ENCODE measurements around the gene TEAD4. TPM values are rescaled to one million over a fixed set of nuclear protein-coding genes. Genes with fewer than 3 reads are reported as not detected.

TEAD4 gene
- total RNA-seq, 1 donor from 2014 or later: 26.0 TPM

GRCh38 chr12:3078086-3078820 is 119.1 kb downstream of the TEAD4 start:
- Mint-ChIP-seq H3K27ac (ENCODE audit: unreplicated experiment) (no peak overlapping the region), H3K9me3 (ENCODE audit: low read depth) (no peaks in the 10 kb centered on the region), H3K27me3 (ENCODE audit: low read depth) (no peaks in the 10 kb centered on the region), H3K4me3 (ENCODE audit: unreplicated experiment) (peak overlapping the region; percentile 73), H3K36me3 (ENCODE audit: low read depth) (no peaks in the 10 kb centered on the region), H3K4me1 (ENCODE audit: low read depth) (peaks cover 29% of the 10 kb centered on the region)
- no peak for DNase-seq (ENCODE audit: low spot score)
- TF ChIP-seq CTCF (IDR thresholded peaks at IDR 0.05): no peak

GRCh38 chr12:3081091-3081490 is 121.9 kb downstream of the TEAD4 start:
- Mint-ChIP-seq H3K27ac (ENCODE audit: unreplicated experiment) (no peak overlapping the region), H3K36me3 (ENCODE audit: low read depth) (no peaks in the 10 kb centered on the region), H3K9me3 (ENCODE audit: low read depth) (no peaks in the 10 kb centered on the region), H3K4me1 (ENCODE audit: low read depth) (peaks cover 25% of the 10 kb centered on the region), H3K4me3 (ENCODE audit: unreplicated experiment) (no peak overlapping the region), H3K27me3 (ENCODE audit: low read depth) (no peaks in the 10 kb centered on the region)
- no peak for DNase-seq (ENCODE audit: low spot score)
- TF ChIP-seq CTCF (IDR thresholded peaks at IDR 0.05): no peak

GRCh38 chr12:3081886-3082285 is 122.7 kb downstream of the TEAD4 start:
- TF ChIP-seq CTCF (IDR thresholded peaks at IDR 0.05): no peak
- no peaks in the 10 kb centered on the region for H3K9me3 Mint-ChIP-seq (ENCODE audit: low read depth)
- H3K27ac Mint-ChIP-seq (ENCODE audit: unreplicated experiment): no peak overlapping the region
- no peaks in the 10 kb centered on the region for H3K27me3 Mint-ChIP-seq (ENCODE audit: low read depth)
- no peak overlapping the region for H3K4me3 Mint-ChIP-seq (ENCODE audit: unreplicated experiment)
- peaks cover 2% of the 10 kb centered on the region for H3K36me3 Mint-ChIP-seq (ENCODE audit: low read depth)
- DNase-seq (ENCODE audit: low spot score): no peak
- H3K4me1 Mint-ChIP-seq (ENCODE audit: low read depth): peaks cover 19% of the 10 kb centered on the region

- no peak overlapping the region for H3K4me3 Mint-ChIP-seq (ENCODE audit: unreplicated experiment)
These were observed 124.2 kb downstream of the TEAD4 start for GRCh38 chr12:3083241-3083920.

More at GRCh38 chr12:3083241-3083920, 124.2 kb downstream of the TEAD4 start:
- H3K27ac Mint-ChIP-seq (ENCODE audit: unreplicated experiment): no peak overlapping the region
- H3K9me3 Mint-ChIP-seq (ENCODE audit: low read depth): no peaks in the 10 kb centered on the region
- TF ChIP-seq CTCF (IDR thresholded peaks at IDR 0.05): no peak
- H3K27me3 Mint-ChIP-seq (ENCODE audit: low read depth): no peaks in the 10 kb centered on the region
- H3K36me3 Mint-ChIP-seq (ENCODE audit: low read depth): peaks cover 3% of the 10 kb centered on the region
- no peak for DNase-seq (ENCODE audit: low spot score)
- H3K4me1 Mint-ChIP-seq (ENCODE audit: low read depth): peaks cover 16% of the 10 kb centered on the region

Measured in chondrocyte (in vitro differentiated cells).